Lower lobe of right lung (tissue), 2 donors: ENCODE data around the gene DNAH17. TPM values are rescaled to one million over a fixed set of nuclear protein-coding genes. Genes with fewer than 3 reads are reported as not detected.

Source experiments
- ATAC-seq, 2 donors: fragments of 200-7000 bp; cut with Tn5 transposase; one replicate each; pipeline ENCODE4 v1.9.1; 2020 to 2022; ENCODE audit warnings: mild to moderate bottlenecking in 2 of 2, moderate library complexity in 2 of 2
- DNase-seq: peaks from one replicate; pipeline ENCODE4 v3.0.0-alpha.2; 2020
- H3K27ac ChIP-seq: fragments of 200-600 bp; one replicate; pipeline ENCODE4 v1.8.0; 2022
- H3K27me3 ChIP-seq: fragments of 200-600 bp; one replicate; pipeline ENCODE4 v1.8.0; 2022; ENCODE audit warnings: low read depth
- H3K36me3 ChIP-seq: fragments of 200-600 bp; one replicate; pipeline ENCODE4 v1.8.0; 2022; ENCODE audit warnings: mild to moderate bottlenecking
- H3K4me1 ChIP-seq: fragments of 200-600 bp; one replicate; pipeline ENCODE4 v1.8.0; 2022
- H3K4me3 ChIP-seq: fragments of 200-600 bp; one replicate; pipeline ENCODE4 v1.8.0; 2022; ENCODE audit warnings: mild to moderate bottlenecking
- H3K9me3 ChIP-seq: fragments of 200-600 bp; one replicate; pipeline ENCODE4 v1.8.0; 2022
- intact Hi-C: fragments of 100-400 bp; cut with DNase I; formaldehyde crosslinking; loops from one replicate; pipeline ENCODE4 v1.11.0; 2022
- total RNA-seq: library from RNA; stranded (reverse); fragmentation: NEBNext Ultra II Directional; extraction: Animal tissue kit (Norgen Biotek cat#: 25700); gene quantifications from one replicate; pipeline ENCODE4 v1.2.1, GENCODE V29; 2021
- TF ChIP-seq, protein P1 (sequence below): fragments of 200-600 bp; IDR thresholded peaks from one replicate; pipeline ENCODE4 v1.8.0; 2022; ENCODE audit warnings: antibody characterized with exemption, mild to moderate bottlenecking
- donor health status: DM: no; HTN: yes; CAD: no; lungs with severe emphysema.

Gene DNAH17
- total RNA-seq, 1 donor from 2014 or later: 2.8 TPM

GRCh38 chr17:78433013-78433727 lies 144.0 kb downstream of the DNAH17 start:
- no peak overlapping the region for H3K27ac ChIP-seq
- no peaks in the 10 kb centered on the region for H3K9me3 ChIP-seq
- TF ChIP-seq, protein P1, sequence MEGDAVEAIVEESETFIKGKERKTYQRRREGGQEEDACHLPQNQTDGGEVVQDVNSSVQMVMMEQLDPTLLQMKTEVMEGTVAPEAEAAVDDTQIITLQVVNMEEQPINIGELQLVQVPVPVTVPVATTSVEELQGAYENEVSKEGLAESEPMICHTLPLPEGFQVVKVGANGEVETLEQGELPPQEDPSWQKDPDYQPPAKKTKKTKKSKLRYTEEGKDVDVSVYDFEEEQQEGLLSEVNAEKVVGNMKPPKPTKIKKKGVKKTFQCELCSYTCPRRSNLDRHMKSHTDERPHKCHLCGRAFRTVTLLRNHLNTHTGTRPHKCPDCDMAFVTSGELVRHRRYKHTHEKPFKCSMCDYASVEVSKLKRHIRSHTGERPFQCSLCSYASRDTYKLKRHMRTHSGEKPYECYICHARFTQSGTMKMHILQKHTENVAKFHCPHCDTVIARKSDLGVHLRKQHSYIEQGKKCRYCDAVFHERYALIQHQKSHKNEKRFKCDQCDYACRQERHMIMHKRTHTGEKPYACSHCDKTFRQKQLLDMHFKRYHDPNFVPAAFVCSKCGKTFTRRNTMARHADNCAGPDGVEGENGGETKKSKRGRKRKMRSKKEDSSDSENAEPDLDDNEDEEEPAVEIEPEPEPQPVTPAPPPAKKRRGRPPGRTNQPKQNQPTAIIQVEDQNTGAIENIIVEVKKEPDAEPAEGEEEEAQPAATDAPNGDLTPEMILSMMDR: no peak
- no peak for ATAC-seq
- DNase-seq: no peak
- H3K4me3 ChIP-seq: no peak overlapping the region
- no peaks in the 10 kb centered on the region for H3K4me1 ChIP-seq
- intact Hi-C loops: no loop called here
- peaks cover 20% of the 10 kb centered on the region for H3K36me3 ChIP-seq
- H3K27me3 ChIP-seq: no peaks in the 10 kb centered on the region

DNA sequence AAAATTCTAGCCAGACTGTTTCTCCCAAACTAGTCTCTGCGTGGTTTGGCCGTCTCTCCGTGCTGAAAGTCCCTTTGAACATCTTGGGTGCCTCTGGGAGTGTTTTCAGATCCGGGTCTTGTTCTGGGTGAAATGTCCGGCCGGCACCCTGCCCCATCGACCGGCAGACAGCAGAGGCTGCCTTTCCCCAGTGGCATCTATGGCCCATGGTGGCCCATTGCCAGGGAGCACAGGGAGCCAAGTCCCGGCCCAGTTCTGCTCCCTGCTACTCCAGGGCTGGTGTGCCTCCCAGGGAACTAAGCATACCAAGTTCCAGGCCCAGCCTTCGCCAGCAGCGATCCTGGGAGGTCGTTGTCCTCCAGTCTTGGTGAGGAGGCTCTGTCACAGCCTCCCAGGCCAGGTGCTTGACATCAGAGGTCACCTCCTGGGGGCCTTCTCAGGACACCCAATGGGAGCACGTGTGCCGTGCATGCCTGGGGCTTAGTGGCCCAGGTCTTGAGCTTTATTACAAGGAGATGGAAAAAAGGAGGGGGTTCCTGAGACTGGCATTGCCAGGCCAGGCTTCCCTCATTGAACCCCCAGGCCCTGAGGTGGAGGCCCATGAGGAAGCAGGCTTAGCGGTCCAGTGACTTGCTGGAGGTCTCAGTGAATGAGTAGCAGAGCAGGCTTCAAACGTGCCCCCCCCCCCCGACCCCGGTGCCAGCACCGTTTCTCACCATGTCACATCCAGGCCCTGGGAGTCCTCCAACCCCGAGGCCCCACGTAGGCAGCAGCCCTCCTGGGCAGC lies 144.8 kb downstream of the DNAH17 start:
- Histone ChIP-seq H3K36me3 (peaks cover 28% of the 10 kb centered on the region), H3K27me3 (no peaks in the 10 kb centered on the region), H3K4me3 (no peak overlapping the region), H3K9me3 (no peaks in the 10 kb centered on the region), H3K4me1 (no peaks in the 10 kb centered on the region), H3K27ac (no peak overlapping the region)
- peak in 1 of 2 donors; percentile 5 for ATAC-seq
- intact Hi-C loops: no loop called here
- DNase-seq: no peak
- TF ChIP-seq, protein P1: no peak

- intact Hi-C loops: no loop called here
These were observed 145.6 kb downstream of the DNAH17 start for GRCh38 chr17:78431692-78431958.

DNA sequence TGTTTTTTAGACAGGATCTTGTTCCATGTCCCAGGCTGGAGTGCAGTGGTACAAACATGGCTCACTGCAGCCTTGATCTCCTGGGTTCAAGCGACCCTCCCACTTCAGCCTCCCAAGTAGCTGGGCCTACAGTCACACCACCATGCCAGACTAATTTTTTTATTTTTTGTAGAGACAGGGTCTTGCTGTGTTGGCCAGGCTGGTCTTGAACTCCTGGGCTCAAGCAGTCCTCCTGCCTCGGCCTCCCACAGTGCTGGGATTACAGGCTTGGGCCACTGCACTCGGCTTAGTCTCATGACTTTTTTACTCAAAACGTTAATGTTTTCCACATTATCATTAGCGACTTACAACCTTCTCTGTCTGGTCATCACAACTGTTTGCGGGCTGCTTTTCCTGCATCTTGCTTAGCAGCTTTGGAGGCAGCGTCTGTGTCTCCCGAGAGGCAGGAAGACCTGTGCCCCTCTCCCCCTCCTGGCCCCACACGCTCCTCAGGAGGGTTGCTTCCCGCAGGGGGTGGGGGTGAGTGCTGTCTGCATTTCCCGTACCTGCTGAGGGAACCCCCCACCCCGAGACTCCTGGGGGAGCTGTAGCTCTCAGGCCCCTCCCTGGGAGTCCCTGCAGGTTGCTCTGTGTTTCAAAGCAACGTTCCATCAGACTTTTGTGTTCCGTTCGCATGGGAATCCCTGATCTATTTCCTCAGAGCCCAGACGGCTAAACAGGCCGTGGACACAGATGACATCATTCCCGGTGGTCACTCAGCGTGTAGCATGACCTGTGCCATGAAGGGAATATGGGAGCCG lies 146.1 kb downstream of the DNAH17 start:
- H3K27me3 ChIP-seq: no peaks in the 10 kb centered on the region
- intact Hi-C loops: no loop called here
- H3K4me1 ChIP-seq: peaks cover 3% of the 10 kb centered on the region
- DNase-seq: no peak
- no peak overlapping the region for H3K27ac ChIP-seq
- ATAC-seq: no peak
- peaks cover 41% of the 10 kb centered on the region for H3K36me3 ChIP-seq
- no peak overlapping the region for H3K4me3 ChIP-seq
- no peaks in the 10 kb centered on the region for H3K9me3 ChIP-seq
- TF ChIP-seq, protein P1: no peak

More at GRCh38 chr17:78431692-78431958, 145.6 kb downstream of the DNAH17 start:
- no peak overlapping the region for H3K4me3 ChIP-seq
- no peaks in the 10 kb centered on the region for H3K9me3 ChIP-seq
- H3K36me3 ChIP-seq: peaks cover 36% of the 10 kb centered on the region
- no peaks in the 10 kb centered on the region for H3K4me1 ChIP-seq
- TF ChIP-seq, protein P1: no peak
- H3K27ac ChIP-seq: no peak overlapping the region
- no peak for DNase-seq
- no peaks in the 10 kb centered on the region for H3K27me3 ChIP-seq
- no peak for ATAC-seq

DNA sequence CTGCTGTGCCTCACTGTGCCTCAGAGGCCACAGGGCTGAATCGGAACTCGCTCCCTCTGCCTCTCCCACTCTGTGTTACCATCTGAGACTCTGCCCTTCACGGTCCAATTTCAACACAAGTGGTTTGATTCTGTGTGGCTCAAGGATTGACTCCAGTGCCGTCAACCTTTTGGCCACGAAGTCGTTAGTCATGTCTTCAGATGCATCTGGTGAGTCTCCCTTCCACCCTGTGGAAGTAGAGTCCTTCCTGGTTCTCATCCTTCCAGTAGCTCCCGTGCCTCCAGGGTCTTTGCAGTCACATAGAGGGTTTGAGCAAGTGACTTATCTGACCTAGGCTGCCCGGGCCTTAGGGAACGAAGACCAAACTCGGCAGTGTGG lies 147.6 kb downstream of the DNAH17 start:
- Histone ChIP-seq H3K36me3 (peaks cover 56% of the 10 kb centered on the region), H3K4me1 (peaks cover 18% of the 10 kb centered on the region), H3K9me3 (no peaks in the 10 kb centered on the region), H3K27me3 (no peaks in the 10 kb centered on the region), H3K4me3 (no peak overlapping the region), H3K27ac (no peak overlapping the region)
- TF ChIP-seq, protein P1: no peak
- DNase-seq: no peak
- ATAC-seq: no peak
- intact Hi-C loops: no loop called here
